IPS DF 6.9 (cell line): ENCODE data around the gene TUBB4A.
"Not testable (repeated sequence)": the region's sequence is repeated elsewhere in the genome, so short reads cannot be mapped to it uniquely, and the experiment has no call there.

Source experiments
- DNase-seq: peaks from one replicate; pipeline ENCODE4 v3.0.0-alpha.2; 2013; ENCODE audit warnings: low read depth, low spot score
- H3K27ac ChIP-seq: one replicate; pipeline ENCODE4 v1.5.1; 2013; ENCODE audit warnings: low read length, control low read depth
- H3K27me3 ChIP-seq: 2 replicates; pipeline ENCODE4 v1.6.1; 2013; ENCODE audit warnings: mild to moderate bottlenecking, low read length; ENCODE audit not compliant: control insufficient read depth, insufficient read depth
- H3K36me3 ChIP-seq: 2 replicates; pipeline ENCODE4 v1.6.1; 2013; ENCODE audit warnings: low read length; ENCODE audit not compliant: control insufficient read depth, insufficient read depth
- H3K4me1 ChIP-seq: 2 replicates; pipeline ENCODE4 v1.6.1; 2013; ENCODE audit warnings: low read length; ENCODE audit not compliant: control insufficient read depth, insufficient read depth
- H3K4me3 ChIP-seq: 2 replicates; pipeline ENCODE4 v1.5.1; 2013; ENCODE audit warnings: mild to moderate bottlenecking, low read length
- H3K9me3 ChIP-seq: 2 replicates; pipeline ENCODE4 v1.6.1; 2013; ENCODE audit warnings: low read length, inconsistent platforms; ENCODE audit not compliant: control insufficient read depth, insufficient read depth
- WGBS: extraction: QIAGEN DNeasy Blood & Tissue Kit; methylation state at CpG from one replicate; pipeline ENCODE4 v1.1.7; 2013; ENCODE audit warnings: mixed read lengths, missing lambda C conversion rate; ENCODE audit not compliant: insufficient read length, insufficient coverage; 5-methylcytosine and 5-hydroxymethylcytosine counted together

TUBB4A gene

GRCh38 chr19:6501740-6502648, at the start of gene TUBB4A:
Gene TUBB4A, minus strand, starts transcription at chr19:6502309. Its CDS starts 97 bp downstream, at chr19:6502212.
- WGBS: no CpG with 5 or more reads among the region's 71 CpGs
- H3K27ac ChIP-seq: no peak within 1 kb of the TSS
- 0 out of 2 replicates have a peak, but pooled peaks cover 1% of the 10 kb centered on the region for H3K4me1 ChIP-seq
- no peaks in the 10 kb centered on the region for H3K36me3 ChIP-seq
- no peaks in the 10 kb centered on the region for H3K9me3 ChIP-seq
- peak within 1 kb of the TSS; percentile 62 for H3K4me3 ChIP-seq
- H3K27me3 ChIP-seq: no peaks in the 10 kb centered on the region
- no peak for DNase-seq

GRCh38 chr19:6551091-6551490, 49.0 kb upstream of the TUBB4A start:
- Histone ChIP-seq H3K27ac (no peak overlapping the region), H3K36me3 (no peaks in the 10 kb centered on the region)
- no CpG with 5 or more reads among the region's 3 CpGs for WGBS

GRCh38 chr19:6550679-6551078, 48.6 kb upstream of the TUBB4A start:
- not testable (repeated sequence) for DNase-seq, H3K36me3 ChIP-seq, H3K4me3 ChIP-seq, H3K27me3 ChIP-seq, H3K4me1 ChIP-seq, H3K27ac ChIP-seq, H3K9me3 ChIP-seq
- no CpG with 5 or more reads among the region's 6 CpGs for WGBS

More at GRCh38 chr19:6551091-6551490, 49.0 kb upstream of the TUBB4A start:
- Histone ChIP-seq H3K4me1 (peaks cover 5% of the 10 kb centered on the region), H3K4me3 (no peak overlapping the region), H3K27me3 (no peaks in the 10 kb centered on the region), H3K9me3 (no peaks in the 10 kb centered on the region)
- DNase-seq: no peak

GRCh38 chr19:6543866-6544347, 41.8 kb upstream of the TUBB4A start:
- Histone ChIP-seq H3K9me3 (no peaks in the 10 kb centered on the region; the same call in 1 of the 2 replicates), H3K4me1 (no peaks in the 10 kb centered on the region), H3K27me3 (no peaks in the 10 kb centered on the region), H3K27ac (no peak overlapping the region), H3K36me3 (no peaks in the 10 kb centered on the region), H3K4me3 (no peak overlapping the region)
- no CpG with 5 or more reads among the region's 11 CpGs for WGBS
- no peak for DNase-seq

- H3K9me3 ChIP-seq: no peaks in the 10 kb centered on the region; the same call in none of the 2 replicates
- H3K36me3 ChIP-seq: no peaks in the 10 kb centered on the region
- no peaks in the 10 kb centered on the region for H3K27me3 ChIP-seq
- WGBS: no CpG with 5 or more reads among the region's 13 CpGs
- no peaks in the 10 kb centered on the region for H3K4me1 ChIP-seq
- H3K4me3 ChIP-seq: no peak overlapping the region
- DNase-seq: no peak
- no peak overlapping the region for H3K27ac ChIP-seq
Observed at GRCh38 chr19:6540918-6541689, 39.0 kb upstream of the TUBB4A start.

- no peak overlapping the region for H3K27ac ChIP-seq
- H3K4me1 ChIP-seq: no peaks in the 10 kb centered on the region; the same call in 1 of the 2 replicates
- H3K27me3 ChIP-seq: no peaks in the 10 kb centered on the region
- no CpG with 5 or more reads among the region's 6 CpGs for WGBS
- H3K9me3 ChIP-seq: no peaks in the 10 kb centered on the region; the same call in 1 of the 2 replicates
- H3K36me3 ChIP-seq: peaks cover 3% of the 10 kb centered on the region; the same call in 1 of the 2 replicates
- no peak for DNase-seq
- H3K4me3 ChIP-seq: no peak overlapping the region
Observed at GRCh38 chr19:6539514-6539913, 37.4 kb upstream of the TUBB4A start.

- Histone ChIP-seq H3K9me3 (no peaks in the 10 kb centered on the region; the same call in 1 of the 2 replicates), H3K4me3 (no peak overlapping the region), H3K27me3 (peaks cover 13% of the 10 kb centered on the region; the same call in 1 of the 2 replicates), H3K4me1 (peaks cover 4% of the 10 kb centered on the region), H3K27ac (no peak overlapping the region), H3K36me3 (peaks cover 4% of the 10 kb centered on the region; the same call in 1 of the 2 replicates)
- no peak for DNase-seq
- WGBS: no CpG with 5 or more reads among the region's 10 CpGs
Observed at GRCh38 chr19:6535558-6536137, 33.5 kb upstream of the TUBB4A start.

- Histone ChIP-seq H3K27ac (no peak overlapping the region), H3K4me1 (peaks cover 4% of the 10 kb centered on the region), H3K4me3 (no peak overlapping the region), H3K36me3 (peaks cover 4% of the 10 kb centered on the region; the same call in 1 of the 2 replicates), H3K27me3 (peaks cover 14% of the 10 kb centered on the region; the same call in 1 of the 2 replicates), H3K9me3 (no peaks in the 10 kb centered on the region; the same call in 1 of the 2 replicates)
- no CpG with 5 or more reads among the region's 40 CpGs for WGBS
- no peak for DNase-seq
Observed at GRCh38 chr19:6534451-6535093, 32.5 kb upstream of the TUBB4A start.

- no peaks in the 10 kb centered on the region; the same call in 1 of the 2 replicates for H3K9me3 ChIP-seq
- no CpG with 5 or more reads among the region's 11 CpGs for WGBS
- H3K27ac ChIP-seq: no peak overlapping the region
- peaks cover 4% of the 10 kb centered on the region for H3K4me1 ChIP-seq
- H3K4me3 ChIP-seq: peak overlapping the region; percentile 22; the same call in 1 of the 2 replicates
- H3K27me3 ChIP-seq: peaks cover 14% of the 10 kb centered on the region; the same call in 1 of the 2 replicates
- peaks cover 4% of the 10 kb centered on the region; the same call in 1 of the 2 replicates for H3K36me3 ChIP-seq
- no peak for DNase-seq
Observed at GRCh38 chr19:6533746-6534418, 31.8 kb upstream of the TUBB4A start.
